Measurements from ENCODE around the gene EMD.

EMD gene

GRCh38 chrX:154369449-154370299 is 9.4 kb upstream of the EMD start:
- H3K27ac ChIP-seq: peak overlapping the region; percentile 23; the same call in 1 of the 2 replicates
- TF ChIP-seq CTCF (IDR thresholded peaks at IDR 0.05) (no peak), ZFX (IDR thresholded peaks at IDR 0.05; ENCODE audit: borderline replicate concordance) (no peak)

DNA sequence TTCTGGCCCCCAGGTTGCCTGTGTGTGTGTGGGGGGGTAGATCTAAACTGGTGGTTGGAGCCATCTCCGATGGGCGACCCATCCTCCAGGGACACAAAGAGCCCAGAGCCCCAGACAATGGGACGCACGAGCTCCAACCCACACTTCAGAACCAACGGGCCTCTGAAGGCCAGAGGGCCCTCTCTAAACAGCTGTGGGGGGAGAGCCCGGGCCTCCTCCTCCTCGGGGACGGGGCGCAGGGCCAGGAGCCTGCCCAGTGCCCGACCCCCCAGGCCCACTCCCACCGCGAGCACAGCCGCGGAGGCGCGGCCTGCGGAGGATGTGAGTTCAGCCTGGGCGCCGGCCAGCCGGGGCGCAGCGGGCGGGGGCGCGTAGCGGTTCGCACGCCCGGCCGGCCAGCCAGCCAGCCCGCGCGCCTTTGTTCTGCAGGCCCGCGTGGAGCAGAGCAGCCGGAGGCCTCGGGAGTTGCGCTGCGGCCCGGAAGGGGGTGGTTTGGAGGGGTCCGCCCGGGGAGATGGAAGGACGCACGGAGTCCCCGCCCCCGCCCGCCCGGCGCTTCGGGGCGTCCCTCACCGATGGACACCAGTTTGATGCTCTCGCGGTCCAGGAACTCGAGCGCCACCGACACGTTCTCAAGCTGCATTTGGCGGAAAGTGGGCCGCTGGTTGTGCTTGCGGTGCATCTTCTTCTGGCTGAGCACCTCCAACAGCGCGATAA is 8.6 kb upstream of the EMD start:
- TF ChIP-seq ZFX (IDR thresholded peaks at IDR 0.05; ENCODE audit: borderline replicate concordance) (no peak), CTCF (IDR thresholded peaks at IDR 0.05) (no peak)
- no peak overlapping the region for H3K27ac ChIP-seq

DNA sequence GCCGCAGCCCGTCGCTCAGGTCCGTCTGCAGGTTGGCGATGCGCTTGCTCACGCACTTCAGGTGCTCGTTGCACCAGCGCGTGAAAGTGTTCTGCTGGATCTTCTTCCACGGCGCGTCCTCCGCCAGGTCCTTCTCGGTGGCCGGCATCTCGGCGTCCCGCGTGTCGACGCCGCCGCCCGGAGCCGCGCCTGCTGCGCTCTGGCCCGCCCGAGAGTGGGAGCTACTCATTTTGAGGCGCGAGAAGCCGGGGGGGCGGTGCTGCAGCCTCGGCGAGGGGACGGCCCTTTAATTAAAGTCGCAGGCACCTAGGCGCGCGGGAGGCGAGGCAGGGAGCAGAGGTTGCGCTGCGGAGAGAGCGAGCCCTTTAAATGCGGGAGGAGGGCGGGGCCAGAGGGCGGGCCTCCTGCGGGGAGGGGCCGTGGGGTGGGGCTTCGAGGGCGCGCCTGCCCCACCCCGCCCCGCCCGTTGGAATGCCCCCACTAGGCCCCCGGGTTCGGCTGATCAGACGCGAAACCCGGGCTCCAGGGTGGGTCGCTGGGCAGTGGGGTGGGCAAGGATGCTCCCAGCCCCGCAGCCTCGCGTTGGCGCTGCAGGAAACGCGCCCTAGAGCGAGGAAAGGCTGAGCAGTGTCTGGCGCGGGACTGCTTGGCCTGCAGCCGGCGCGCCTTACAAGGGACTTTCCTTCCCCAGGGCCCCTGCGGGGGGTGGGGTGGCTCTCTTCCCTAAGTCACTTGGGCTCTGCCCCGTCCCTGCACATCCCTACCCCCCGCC is 7.9 kb upstream of the EMD start:
- TF ChIP-seq CTCF (IDR thresholded peaks at IDR 0.05) (no peak), ZFX (IDR thresholded peaks at IDR 0.05; ENCODE audit: borderline replicate concordance) (no peak)
- H3K27ac ChIP-seq: 0 out of 2 replicates have a peak overlapping the region, but pooled peaks have one; percentile 17

- TF ChIP-seq CTCF (IDR thresholded peaks at IDR 0.05): no peak
- TF ChIP-seq ZFX (IDR thresholded peaks at IDR 0.05; ENCODE audit: borderline replicate concordance): no peak
- peak overlapping the region; percentile 87 for H3K27ac ChIP-seq
Observed at GRCh38 chrX:154371789-154372300, 7.2 kb upstream of the EMD start.

DNA sequence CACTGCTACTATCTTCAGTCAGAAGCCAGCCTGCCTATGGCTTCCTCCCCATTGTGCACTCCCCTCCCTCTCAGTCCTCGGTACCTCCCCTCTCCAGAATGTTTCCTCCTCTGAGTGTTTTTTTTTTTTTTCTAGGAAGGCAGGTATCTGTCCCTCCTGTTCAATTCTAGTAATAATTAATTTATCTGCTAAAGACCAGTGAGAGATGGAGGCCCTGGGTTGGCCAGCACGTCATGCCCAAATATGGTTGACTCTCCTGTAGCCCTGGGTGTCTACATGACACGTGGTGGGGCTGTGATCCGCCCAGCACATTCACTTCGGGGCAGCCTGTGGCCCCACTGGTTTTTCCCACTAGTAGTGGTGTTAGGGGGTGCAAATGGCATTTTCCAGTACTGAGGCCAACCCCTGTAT is 6.5 kb upstream of the EMD start:
- TF ChIP-seq ZFX (IDR thresholded peaks at IDR 0.05; ENCODE audit: borderline replicate concordance) (no peak), CTCF (IDR thresholded peaks at IDR 0.05) (no peak)
- peak overlapping the region; percentile 87 for H3K27ac ChIP-seq

GRCh38 chrX:154373340-154374306 is 5.5 kb upstream of the EMD start:
- peak overlapping the region; percentile 87 for H3K27ac ChIP-seq
- TF ChIP-seq ZFX (IDR thresholded peaks at IDR 0.05; ENCODE audit: borderline replicate concordance) (no peak), CTCF (IDR thresholded peaks at IDR 0.05) (peak; percentile 88)
